Ishikawa (cell line): ENCODE measurements around the gene POLR2L.

Experiments used
- CREB1 ChIP-seq: IDR thresholded peaks from 2 replicates; pipeline ENCODE4 v1.6.1; 2012; ENCODE audit warnings: low read depth
- EGR1 ChIP-seq: IDR thresholded peaks from 2 replicates; pipeline ENCODE4 v1.6.1; 2012
- EP300 ChIP-seq: IDR thresholded peaks from 2 replicates; pipeline ENCODE4 v1.6.1; 2012; ENCODE audit warnings: borderline replicate concordance
- FOXM1 ChIP-seq: IDR thresholded peaks from 2 replicates; pipeline ENCODE4 v1.6.1; 2012; ENCODE audit warnings: low read depth, borderline replicate concordance
- NFIC ChIP-seq: IDR thresholded peaks from 2 replicates; pipeline ENCODE4 v1.6.1; 2012
- TAF1 ChIP-seq: IDR thresholded peaks from 2 replicates; pipeline ENCODE4 v1.6.1; 2012; ENCODE audit warnings: low read depth, mild to moderate bottlenecking
- TCF12 ChIP-seq: IDR thresholded peaks from 2 replicates; pipeline ENCODE4 v1.6.1; 2012; ENCODE audit warnings: low read depth
- TEAD4 ChIP-seq: IDR thresholded peaks from 2 replicates; pipeline ENCODE4 v1.6.1; 2012
- YY1 ChIP-seq: IDR thresholded peaks from 2 replicates; pipeline ENCODE4 v1.6.1; 2012; ENCODE audit warnings: low read depth
- ZBTB7A ChIP-seq: IDR thresholded peaks from 2 replicates; pipeline ENCODE4 v1.6.1; 2012; ENCODE audit warnings: low read depth
- TF ChIP-seq, protein P1 (sequence below): IDR thresholded peaks from 2 replicates; pipeline ENCODE4 v1.6.1; 2012; ENCODE audit warnings: low read depth, mild to moderate bottlenecking
- TF ChIP-seq, protein P2 (sequence below): IDR thresholded peaks from 2 replicates; pipeline ENCODE4 v1.6.1; 2012
- TF ChIP-seq, protein P3 (sequence below): IDR thresholded peaks from 2 replicates; pipeline ENCODE4 v1.6.1; 2012

The POLR2L gene

DNA sequence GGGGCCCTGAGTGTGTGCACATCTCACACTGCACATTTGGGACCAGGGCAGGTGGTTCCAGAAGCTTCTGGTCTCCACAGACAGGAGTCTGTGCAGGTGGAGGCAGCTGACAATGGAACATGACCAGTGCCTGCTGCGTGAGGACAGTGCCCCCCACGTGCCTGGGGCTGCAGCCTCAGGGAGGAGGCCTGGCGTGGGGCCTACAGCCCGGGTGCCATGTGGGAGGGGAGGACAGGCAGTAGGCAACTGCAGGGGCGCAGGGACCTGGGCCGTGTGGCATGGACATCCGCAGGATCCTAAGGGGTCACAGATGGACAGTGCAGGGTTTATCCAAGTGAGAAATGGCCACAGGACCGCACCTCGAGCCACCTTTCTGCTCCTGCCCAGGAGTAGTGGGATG, 29.1 kb upstream of the POLR2L start:
- TF ChIP-seq TAF1 (no peak), TEAD4 (no peak), ZBTB7A (no peak), EGR1 (no peak), TCF12 (no peak)
- TF ChIP-seq, protein P1, sequence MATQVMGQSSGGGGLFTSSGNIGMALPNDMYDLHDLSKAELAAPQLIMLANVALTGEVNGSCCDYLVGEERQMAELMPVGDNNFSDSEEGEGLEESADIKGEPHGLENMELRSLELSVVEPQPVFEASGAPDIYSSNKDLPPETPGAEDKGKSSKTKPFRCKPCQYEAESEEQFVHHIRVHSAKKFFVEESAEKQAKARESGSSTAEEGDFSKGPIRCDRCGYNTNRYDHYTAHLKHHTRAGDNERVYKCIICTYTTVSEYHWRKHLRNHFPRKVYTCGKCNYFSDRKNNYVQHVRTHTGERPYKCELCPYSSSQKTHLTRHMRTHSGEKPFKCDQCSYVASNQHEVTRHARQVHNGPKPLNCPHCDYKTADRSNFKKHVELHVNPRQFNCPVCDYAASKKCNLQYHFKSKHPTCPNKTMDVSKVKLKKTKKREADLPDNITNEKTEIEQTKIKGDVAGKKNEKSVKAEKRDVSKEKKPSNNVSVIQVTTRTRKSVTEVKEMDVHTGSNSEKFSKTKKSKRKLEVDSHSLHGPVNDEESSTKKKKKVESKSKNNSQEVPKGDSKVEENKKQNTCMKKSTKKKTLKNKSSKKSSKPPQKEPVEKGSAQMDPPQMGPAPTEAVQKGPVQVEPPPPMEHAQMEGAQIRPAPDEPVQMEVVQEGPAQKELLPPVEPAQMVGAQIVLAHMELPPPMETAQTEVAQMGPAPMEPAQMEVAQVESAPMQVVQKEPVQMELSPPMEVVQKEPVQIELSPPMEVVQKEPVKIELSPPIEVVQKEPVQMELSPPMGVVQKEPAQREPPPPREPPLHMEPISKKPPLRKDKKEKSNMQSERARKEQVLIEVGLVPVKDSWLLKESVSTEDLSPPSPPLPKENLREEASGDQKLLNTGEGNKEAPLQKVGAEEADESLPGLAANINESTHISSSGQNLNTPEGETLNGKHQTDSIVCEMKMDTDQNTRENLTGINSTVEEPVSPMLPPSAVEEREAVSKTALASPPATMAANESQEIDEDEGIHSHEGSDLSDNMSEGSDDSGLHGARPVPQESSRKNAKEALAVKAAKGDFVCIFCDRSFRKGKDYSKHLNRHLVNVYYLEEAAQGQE: no peak

DNA sequence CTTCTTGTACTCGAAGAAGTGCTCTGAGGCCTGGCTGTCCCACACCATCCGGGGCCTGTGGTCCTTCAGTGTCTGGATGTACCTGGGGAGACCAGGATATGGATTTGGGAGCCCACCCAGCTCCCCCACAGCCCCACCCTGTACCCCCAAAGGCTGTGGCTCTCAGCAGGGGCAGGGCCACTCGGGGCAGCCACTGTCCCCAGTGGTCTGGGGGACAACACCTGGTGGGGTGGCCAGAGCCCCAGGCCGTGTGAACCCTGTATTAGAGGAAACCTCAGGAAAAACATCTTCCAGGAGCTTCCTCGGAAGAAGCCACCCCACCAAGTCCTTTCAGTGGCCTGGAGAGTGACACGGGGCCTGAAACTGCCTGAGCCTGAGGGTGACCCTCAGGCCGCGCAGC, 28.1 kb upstream of the POLR2L start:
- TF ChIP-seq EGR1 (no peak), EP300 (no peak), TAF1 (no peak), NFIC (no peak), CREB1 (no peak), YY1 (no peak)
- TF ChIP-seq, protein P1: no peak
- TF ChIP-seq, protein P2, sequence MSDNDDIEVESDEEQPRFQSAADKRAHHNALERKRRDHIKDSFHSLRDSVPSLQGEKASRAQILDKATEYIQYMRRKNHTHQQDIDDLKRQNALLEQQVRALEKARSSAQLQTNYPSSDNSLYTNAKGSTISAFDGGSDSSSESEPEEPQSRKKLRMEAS: no peak

DNA sequence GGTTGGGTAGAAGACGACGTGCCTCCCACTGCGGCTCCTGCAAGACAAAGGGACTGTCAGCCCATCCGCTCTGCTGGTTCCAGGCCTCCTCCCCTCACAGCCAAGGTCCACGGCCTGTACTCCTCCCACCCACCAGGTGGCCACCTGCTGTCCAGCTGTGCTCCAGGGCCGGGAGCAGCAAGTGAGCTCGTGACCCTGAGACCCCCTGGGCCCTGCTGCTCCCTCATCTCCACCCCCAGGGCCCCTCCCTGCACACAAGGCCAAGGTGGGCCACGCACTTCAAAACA, 27.7 kb upstream of the POLR2L start:
- TF ChIP-seq TCF12: 0 out of 2 replicates have a peak, but pooled peaks have one; percentile 7
- TF ChIP-seq, protein P1: no peak

DNA sequence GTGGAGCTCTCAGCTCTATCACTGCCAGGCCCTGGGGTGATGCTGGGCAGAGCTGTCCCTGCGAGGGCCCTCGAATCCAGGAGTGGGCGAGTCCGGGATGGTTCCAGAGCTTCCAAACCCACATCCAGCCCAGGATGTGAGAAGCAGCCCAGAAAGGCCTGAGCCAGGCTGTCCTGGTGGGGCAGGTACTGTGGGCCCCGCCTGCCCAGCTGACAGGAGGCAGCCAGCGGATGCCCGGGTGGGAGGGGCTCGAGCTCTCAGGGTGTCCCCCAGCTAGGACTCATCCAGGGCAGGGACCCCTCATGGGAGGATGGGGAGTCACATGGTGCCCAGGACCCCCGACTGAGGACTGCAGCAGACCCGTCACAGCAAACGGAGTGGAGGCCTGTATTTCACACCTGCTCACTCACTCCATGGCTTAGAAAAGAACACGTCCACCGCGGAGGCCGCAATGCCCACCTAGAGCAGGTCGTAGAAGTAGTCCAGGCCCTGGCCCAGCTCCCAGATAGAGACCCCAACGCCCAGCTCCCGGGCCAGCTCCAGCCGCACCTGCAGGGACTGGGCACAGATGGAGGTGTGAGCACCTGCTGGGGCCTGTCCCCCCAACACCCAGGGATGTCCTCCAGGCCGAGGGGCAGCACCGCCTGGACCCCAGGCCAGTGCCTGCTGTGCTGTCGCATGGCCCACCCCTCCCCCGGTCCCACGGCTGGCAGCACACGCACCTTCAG, 27.2 kb upstream of the POLR2L start:
- 0 out of 2 replicates have a peak, but pooled peaks have one; percentile 30 for TF ChIP-seq TCF12
- TF ChIP-seq, protein P2: no peak

DNA sequence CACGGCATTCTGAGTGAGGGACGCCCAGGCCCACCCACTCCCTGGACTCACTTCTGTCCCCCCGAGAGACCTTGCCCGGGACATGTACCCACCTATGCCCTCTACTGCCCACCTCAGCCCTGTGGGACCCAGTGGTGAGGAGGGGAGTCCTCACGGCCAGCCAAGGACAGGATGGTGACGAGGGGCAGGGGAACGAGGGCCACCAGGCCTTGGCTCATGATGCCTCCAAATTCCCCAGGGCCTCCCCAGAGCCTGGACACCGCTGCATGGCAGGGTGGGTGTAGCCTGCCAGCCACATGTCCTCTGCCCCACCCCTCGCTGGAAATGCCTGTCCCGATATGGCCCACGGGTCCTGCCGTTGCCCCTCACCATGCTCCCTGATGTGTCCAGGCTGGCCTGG, 26.5 kb upstream of the POLR2L start:
- TF ChIP-seq, protein P1: no peak
- TF ChIP-seq, protein P3, sequence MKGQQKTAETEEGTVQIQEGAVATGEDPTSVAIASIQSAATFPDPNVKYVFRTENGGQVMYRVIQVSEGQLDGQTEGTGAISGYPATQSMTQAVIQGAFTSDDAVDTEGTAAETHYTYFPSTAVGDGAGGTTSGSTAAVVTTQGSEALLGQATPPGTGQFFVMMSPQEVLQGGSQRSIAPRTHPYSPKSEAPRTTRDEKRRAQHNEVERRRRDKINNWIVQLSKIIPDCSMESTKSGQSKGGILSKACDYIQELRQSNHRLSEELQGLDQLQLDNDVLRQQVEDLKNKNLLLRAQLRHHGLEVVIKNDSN: no peak
- TF ChIP-seq EP300 (no peak), CREB1 (no peak), TCF12 (no peak), NFIC (no peak), TEAD4 (no peak), TAF1 (no peak), EGR1 (no peak), FOXM1 (no peak)
- TF ChIP-seq, protein P2: no peak
